SH-SY5Y (cell line): Measurements from ENCODE around the gene XNDC1N.

ENCODE experiments used
- GATA2 ChIP-seq: IDR thresholded peaks from 2 replicates; pipeline ENCODE4 v1.6.1; 2011; ENCODE audit warnings: mild to moderate bottlenecking, low read depth, low read length
- GATA3 ChIP-seq: IDR thresholded peaks from 2 replicates; pipeline ENCODE4 v1.6.1; 2011; ENCODE audit warnings: low read depth, mild to moderate bottlenecking, low read length, moderate library complexity

DNA sequence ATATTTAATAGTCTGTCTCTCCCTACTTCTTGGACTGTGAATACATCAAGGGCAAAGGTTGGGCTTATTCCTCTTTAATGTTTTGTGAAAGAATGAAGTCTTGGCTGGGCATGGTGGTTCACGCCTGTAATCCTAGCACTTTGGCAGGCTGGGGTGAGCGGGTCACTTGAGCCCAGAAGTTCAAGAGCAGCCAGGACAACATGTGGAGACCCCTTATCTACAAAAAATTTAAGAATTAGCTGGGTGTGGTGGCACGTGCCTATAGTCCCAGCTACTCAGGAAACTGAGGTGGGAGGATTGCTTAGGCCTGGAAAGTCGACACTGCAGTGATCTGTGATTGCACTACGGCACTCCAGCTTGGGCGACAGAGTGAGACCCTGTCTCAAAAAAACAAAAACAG is 20.6 kb upstream of the XNDC1N start:
- TF ChIP-seq GATA2 (no peak), GATA3 (no peak)
